Measurements from ENCODE around the gene GAD2.

GAD2 gene

GRCh38 chr10:26243351-26243720, 26.8 kb downstream of the GAD2 start:
- WGBS, 2 donors (ENCODE audit: extremely low coverage in 2 of 2, insufficient read length in 2 of 2, insufficient replicate concordance in 1 of 2) = no CpG with 5 or more reads among the region's 5 CpGs
- Histone ChIP-seq H2AK5ac (ENCODE audit: low read depth, low read length) (no peak overlapping the region), H4K91ac (ENCODE audit: low read depth, low read length, poor library complexity) (no peak overlapping the region), H3K27me3 (ENCODE audit: control insufficient read depth in 3 of 3, insufficient read depth in 3 of 3, low read depth in 1 of 3, low read length in 3 of 3) (peaks cover 0 to 21% (median 2%) of the 10 kb centered on the region in 3 experiments), H4K8ac (ENCODE audit: low read depth, low read length) (no peak overlapping the region), H3K14ac (ENCODE audit: low read length) (no peak overlapping the region), H3K4me3 (ENCODE audit: low read length in 2 of 2) (no peak overlapping the region), H3K9ac (ENCODE audit: low read depth, low read length, poor library complexity) (no peak overlapping the region), H3K9me3 (replicated peaks in 1 of 2; ENCODE audit: control insufficient read depth in 2 of 2, insufficient read depth in 1 of 2, low read depth in 1 of 2, low read length in 2 of 2) (no peaks in the 10 kb centered on the region), H3K4ac (ENCODE audit: low read length) (no peak overlapping the region), H3K18ac (ENCODE audit: low read length) (no peak overlapping the region), H2BK12ac (ENCODE audit: low read length) (no peak overlapping the region), H3K4me2 (ENCODE audit: insufficient read depth, low read length, poor library complexity, severe bottlenecking) (no peak overlapping the region), H2BK5ac (ENCODE audit: low read length) (no peak overlapping the region), H2BK15ac (ENCODE audit: low read length) (no peak overlapping the region), H3K27ac (replicated peaks; ENCODE audit: low read length) (no peak overlapping the region), H2BK120ac (ENCODE audit: low read depth, low read length) (no peak overlapping the region), H3K36me3 (replicated peaks in 1 of 2; ENCODE audit: control insufficient read depth in 2 of 2, insufficient read depth in 2 of 2, low read length in 2 of 2) (no peaks in the 10 kb centered on the region), H3K23ac (ENCODE audit: low read depth, low read length, poor library complexity) (no peak overlapping the region), H3K4me1 (ENCODE audit: control insufficient read depth in 2 of 2, insufficient read depth in 1 of 2, low read depth in 1 of 2, low read length in 2 of 2) (peaks cover 0 to 11% of the 10 kb centered on the region in 2 donors), H2AFZ (ENCODE audit: low read length) (no peak overlapping the region), H3K79me1 (ENCODE audit: low read depth, low read length) (no peaks in the 10 kb centered on the region)
- DNase-seq (ENCODE audit: low spot score) = no peak

DNA sequence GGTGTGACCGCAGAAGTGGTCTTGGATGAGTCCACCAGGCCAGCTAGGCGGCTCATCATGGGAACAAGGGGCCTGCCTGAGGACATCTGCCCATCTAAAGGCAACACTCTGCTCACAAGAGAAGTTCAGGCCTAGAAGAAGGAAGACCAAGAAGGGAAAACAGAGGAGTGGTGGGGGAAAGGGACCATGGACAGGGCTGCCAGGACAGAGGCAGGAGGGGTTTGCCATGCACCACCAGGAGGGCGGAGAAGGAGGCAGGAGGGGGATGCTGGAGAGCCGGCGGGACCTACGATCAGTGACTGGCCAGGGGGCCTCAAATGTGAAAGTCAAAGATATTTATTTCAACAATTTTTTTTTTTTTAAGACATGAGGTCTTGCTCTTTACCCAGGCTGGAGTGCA, 33.1 kb downstream of the GAD2 start:
- H3K36me3 ChIP-seq (replicated peaks in 1 of 2; ENCODE audit: control insufficient read depth in 2 of 2, insufficient read depth in 2 of 2, low read length in 2 of 2) = no peaks in the 10 kb centered on the region
- H3K4me3 ChIP-seq (ENCODE audit: low read length in 2 of 2) = peak overlapping the region in 1 of 2 donors; percentile 32
- no peak overlapping the region for H3K9ac ChIP-seq (ENCODE audit: low read depth, low read length, poor library complexity)
- no peak overlapping the region for H3K27ac ChIP-seq (replicated peaks; ENCODE audit: low read length)
- WGBS, 2 donors (ENCODE audit: extremely low coverage in 2 of 2, insufficient read length in 2 of 2, insufficient replicate concordance in 1 of 2) = no CpG with 5 or more reads among the region's 6 CpGs
- H3K18ac ChIP-seq (ENCODE audit: low read length) = no peak overlapping the region
- no peaks in the 10 kb centered on the region for H3K4me1 ChIP-seq (ENCODE audit: control insufficient read depth in 2 of 2, insufficient read depth in 1 of 2, low read depth in 1 of 2, low read length in 2 of 2)
- no peak overlapping the region for H3K23ac ChIP-seq (ENCODE audit: low read depth, low read length, poor library complexity)
- H2BK12ac ChIP-seq (ENCODE audit: low read length) = no peak overlapping the region
- H2BK120ac ChIP-seq (ENCODE audit: low read depth, low read length) = no peak overlapping the region
- no peaks in the 10 kb centered on the region for H3K9me3 ChIP-seq (replicated peaks in 1 of 2; ENCODE audit: control insufficient read depth in 2 of 2, insufficient read depth in 1 of 2, low read depth in 1 of 2, low read length in 2 of 2)
- peaks cover 0 to 3% (median 0%) of the 10 kb centered on the region in 3 experiments for H3K27me3 ChIP-seq (ENCODE audit: control insufficient read depth in 3 of 3, insufficient read depth in 3 of 3, low read depth in 1 of 3, low read length in 3 of 3)
- no peak overlapping the region for H2AFZ ChIP-seq (ENCODE audit: low read length)
- H3K79me1 ChIP-seq (ENCODE audit: low read depth, low read length) = no peaks in the 10 kb centered on the region
- H2AK5ac ChIP-seq (ENCODE audit: low read depth, low read length) = no peak overlapping the region
- no peak overlapping the region for H3K4me2 ChIP-seq (ENCODE audit: insufficient read depth, low read length, poor library complexity, severe bottlenecking)
- H3K14ac ChIP-seq (ENCODE audit: low read length) = no peak overlapping the region
- H2BK5ac ChIP-seq (ENCODE audit: low read length) = no peak overlapping the region
- H4K91ac ChIP-seq (ENCODE audit: low read depth, low read length, poor library complexity) = no peak overlapping the region
- DNase-seq (ENCODE audit: low spot score) = no peak
- H4K8ac ChIP-seq (ENCODE audit: low read depth, low read length) = no peak overlapping the region
- no peak overlapping the region for H2BK15ac ChIP-seq (ENCODE audit: low read length)
- no peak overlapping the region for H3K4ac ChIP-seq (ENCODE audit: low read length)

DNA sequence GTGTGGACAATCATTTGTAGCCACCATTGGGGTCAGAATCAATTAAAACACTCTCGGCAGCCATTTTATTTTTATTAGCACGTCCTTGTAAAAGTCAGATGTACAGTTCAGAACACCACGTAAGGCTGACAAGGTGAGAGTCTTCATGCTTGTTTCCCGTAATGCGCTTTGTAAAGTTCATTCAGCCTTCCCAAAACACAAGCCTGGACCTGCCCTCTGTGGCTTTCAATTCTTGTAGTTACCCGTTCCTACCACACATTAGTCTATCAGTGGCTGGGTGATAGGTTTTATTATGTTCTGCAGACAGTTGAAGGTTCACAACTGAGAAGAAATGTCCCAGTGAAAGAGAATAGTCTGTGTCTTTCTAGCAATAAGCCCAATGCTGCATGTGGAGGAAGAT, 35.4 kb downstream of the GAD2 start:
- H2BK12ac ChIP-seq (ENCODE audit: low read length) = no peak overlapping the region
- no peak overlapping the region for H3K14ac ChIP-seq (ENCODE audit: low read length)
- H3K27me3 ChIP-seq (ENCODE audit: control insufficient read depth in 3 of 3, insufficient read depth in 3 of 3, low read depth in 1 of 3, low read length in 3 of 3) = no peaks in the 10 kb centered on the region
- no peak overlapping the region for H4K91ac ChIP-seq (ENCODE audit: low read depth, low read length, poor library complexity)
- H4K8ac ChIP-seq (ENCODE audit: low read depth, low read length) = no peak overlapping the region
- H3K4ac ChIP-seq (ENCODE audit: low read length) = no peak overlapping the region
- H3K4me1 ChIP-seq (ENCODE audit: control insufficient read depth in 2 of 2, insufficient read depth in 1 of 2, low read depth in 1 of 2, low read length in 2 of 2) = no peaks in the 10 kb centered on the region
- H3K23ac ChIP-seq (ENCODE audit: low read depth, low read length, poor library complexity) = no peak overlapping the region
- no peak overlapping the region for H3K4me2 ChIP-seq (ENCODE audit: insufficient read depth, low read length, poor library complexity, severe bottlenecking)
- no peak overlapping the region for H2BK15ac ChIP-seq (ENCODE audit: low read length)
- no peaks in the 10 kb centered on the region for H3K9me3 ChIP-seq (replicated peaks in 1 of 2; ENCODE audit: control insufficient read depth in 2 of 2, insufficient read depth in 1 of 2, low read depth in 1 of 2, low read length in 2 of 2)
- DNase-seq (ENCODE audit: low spot score) = no peak
- no peaks in the 10 kb centered on the region for H3K36me3 ChIP-seq (replicated peaks in 1 of 2; ENCODE audit: control insufficient read depth in 2 of 2, insufficient read depth in 2 of 2, low read length in 2 of 2)
- H2AFZ ChIP-seq (ENCODE audit: low read length) = no peak overlapping the region
- H3K4me3 ChIP-seq (ENCODE audit: low read length in 2 of 2) = no peak overlapping the region
- H3K9ac ChIP-seq (ENCODE audit: low read depth, low read length, poor library complexity) = no peak overlapping the region
- no peaks in the 10 kb centered on the region for H3K79me1 ChIP-seq (ENCODE audit: low read depth, low read length)
- no CpG with 5 or more reads among the region's 6 CpGs for WGBS, 2 donors (ENCODE audit: extremely low coverage in 2 of 2, insufficient read length in 2 of 2, insufficient replicate concordance in 1 of 2)
- H2BK5ac ChIP-seq (ENCODE audit: low read length) = no peak overlapping the region
- no peak overlapping the region for H3K27ac ChIP-seq (replicated peaks; ENCODE audit: low read length)
- H3K18ac ChIP-seq (ENCODE audit: low read length) = no peak overlapping the region
- no peak overlapping the region for H2AK5ac ChIP-seq (ENCODE audit: low read depth, low read length)
- H2BK120ac ChIP-seq (ENCODE audit: low read depth, low read length) = no peak overlapping the region

- DNase-seq (ENCODE audit: low spot score) = no peak
- H3K14ac ChIP-seq (ENCODE audit: low read length) = no peak overlapping the region
- H3K18ac ChIP-seq (ENCODE audit: low read length) = no peak overlapping the region
- no peak overlapping the region for H3K23ac ChIP-seq (ENCODE audit: low read depth, low read length, poor library complexity)
- H3K9me3 ChIP-seq (replicated peaks in 1 of 2; ENCODE audit: control insufficient read depth in 2 of 2, insufficient read depth in 1 of 2, low read depth in 1 of 2, low read length in 2 of 2) = no peaks in the 10 kb centered on the region
- no CpG with 5 or more reads among the region's 7 CpGs for WGBS, 2 donors (ENCODE audit: extremely low coverage in 2 of 2, insufficient read length in 2 of 2, insufficient replicate concordance in 1 of 2)
- H3K4ac ChIP-seq (ENCODE audit: low read length) = no peak overlapping the region
- no peaks in the 10 kb centered on the region for H3K79me1 ChIP-seq (ENCODE audit: low read depth, low read length)
- no peak overlapping the region for H2BK120ac ChIP-seq (ENCODE audit: low read depth, low read length)
- H3K4me1 ChIP-seq (ENCODE audit: control insufficient read depth in 2 of 2, insufficient read depth in 1 of 2, low read depth in 1 of 2, low read length in 2 of 2) = no peaks in the 10 kb centered on the region
- no peak overlapping the region for H4K8ac ChIP-seq (ENCODE audit: low read depth, low read length)
- H3K9ac ChIP-seq (ENCODE audit: low read depth, low read length, poor library complexity) = no peak overlapping the region
- no peaks in the 10 kb centered on the region for H3K27me3 ChIP-seq (ENCODE audit: control insufficient read depth in 3 of 3, insufficient read depth in 3 of 3, low read depth in 1 of 3, low read length in 3 of 3)
- H3K27ac ChIP-seq (replicated peaks; ENCODE audit: low read length) = no peak overlapping the region
- no peaks in the 10 kb centered on the region for H3K36me3 ChIP-seq (replicated peaks in 1 of 2; ENCODE audit: control insufficient read depth in 2 of 2, insufficient read depth in 2 of 2, low read length in 2 of 2)
- no peak overlapping the region for H2BK5ac ChIP-seq (ENCODE audit: low read length)
- no peak overlapping the region for H3K4me2 ChIP-seq (ENCODE audit: insufficient read depth, low read length, poor library complexity, severe bottlenecking)
- no peak overlapping the region for H3K4me3 ChIP-seq (ENCODE audit: low read length in 2 of 2)
- H2BK15ac ChIP-seq (ENCODE audit: low read length) = no peak overlapping the region
- H2AFZ ChIP-seq (ENCODE audit: low read length) = no peak overlapping the region
- H2AK5ac ChIP-seq (ENCODE audit: low read depth, low read length) = no peak overlapping the region
- no peak overlapping the region for H4K91ac ChIP-seq (ENCODE audit: low read depth, low read length, poor library complexity)
- H2BK12ac ChIP-seq (ENCODE audit: low read length) = no peak overlapping the region
Measured at GRCh38 chr10:26254616-26255015, 38.0 kb downstream of the GAD2 start.

Data from neuronal stem cell (in vitro differentiated cells).